IMR-90 (cell line): ENCODE data around the gene PCOLCE2. TPM values are rescaled to one million over a fixed set of nuclear protein-coding genes. Genes with fewer than 3 reads are reported as not detected.

Source experiments
- ATAC-seq: fragments of 200-7000 bp; cut with Tn5 transposase; 2 replicates; pipeline ENCODE4 v1.9.1; 2020; ENCODE audit warnings: low read depth, mild to moderate bottlenecking, moderate library complexity
- BruUV-seq: library from RNA; stranded (reverse); fragments of 400-500 nt; replicated peaks from 2 replicates; lab custom pipeline; 2021; lab: Mats Ljungman, UMichigan
- CTCF ChIA-PET: fragments of 300-600 bp; formaldehyde crosslinking; extraction: SDS; loops from one replicate; lab custom pipeline; 2021; ENCODE audit warnings: antibody characterized with exemption; lab: Yijun Ruan, JAX
- POLR2A ChIA-PET: fragments of 300-600 bp; sonication (Branson Sonifier 250); formaldehyde crosslinking; loops from one replicate; lab custom pipeline; 2022; ENCODE audit warnings: antibody characterized with exemption; ENCODE audit not compliant: unreplicated experiment; lab: Charles Lee
- DNase-seq: peaks from one replicate; pipeline ENCODE4 v3.0.0; 2013
- H2AFZ ChIP-seq: replicated peaks from 2 replicates; pipeline ENCODE3; 2013; ENCODE audit warnings: low read length, mild to moderate bottlenecking; ENCODE audit not compliant: poor library complexity
- H2AK5ac ChIP-seq: 2 replicates; pipeline ENCODE4 v1.6.1; 2013; ENCODE audit warnings: low read depth, low read length, inconsistent platforms
- H2AK9ac ChIP-seq: replicated peaks from 2 replicates; pipeline ENCODE3; 2013; ENCODE audit warnings: mild to moderate bottlenecking, low read depth, low read length, moderate library complexity; ENCODE audit not compliant: poor library complexity
- H2BK120ac ChIP-seq: 2 replicates; pipeline ENCODE4 v1.6.1; 2013; ENCODE audit warnings: low read depth, low read length, inconsistent platforms
- H2BK15ac ChIP-seq: 3 replicates; pipeline ENCODE4 v1.6.1; 2013; ENCODE audit warnings: low read depth, low read length, inconsistent platforms
- H2BK20ac ChIP-seq: 2 replicates; pipeline ENCODE4 v1.6.1; 2013; ENCODE audit warnings: low read depth, mild to moderate bottlenecking, inconsistent platforms, low read length, moderate library complexity
- H2BK5ac ChIP-seq: 2 replicates; pipeline ENCODE4 v1.6.1; 2013; ENCODE audit warnings: mild to moderate bottlenecking, low read depth, low read length, inconsistent platforms; ENCODE audit not compliant: poor library complexity, severe bottlenecking
- H3K14ac ChIP-seq: replicated peaks from 2 replicates; pipeline ENCODE4 v1.6.1; 2013; ENCODE audit warnings: low read depth, low read length, inconsistent platforms
- H3K18ac ChIP-seq: 2 replicates; pipeline ENCODE4 v1.6.1; 2013; ENCODE audit warnings: low read depth, low read length, control low read depth
- H3K23ac ChIP-seq: 2 replicates; pipeline ENCODE4 v1.6.1; 2013; ENCODE audit warnings: low read depth, low read length, inconsistent platforms
- H3K27ac ChIP-seq: 2 replicates; pipeline ENCODE4 v1.5.1; 2013; ENCODE audit warnings: mild to moderate bottlenecking, control low read depth, low read length; ENCODE audit not compliant: insufficient read depth
- H3K27me3 ChIP-seq: 2 replicates; pipeline ENCODE4 v1.6.1; 2013; ENCODE audit warnings: low read length; ENCODE audit not compliant: control insufficient read depth, insufficient read depth
- H3K36me3 ChIP-seq: 2 replicates; pipeline ENCODE4 v1.6.1; 2013; ENCODE audit warnings: low read length, mixed read lengths; ENCODE audit not compliant: control insufficient read depth, insufficient read depth
- H3K4ac ChIP-seq: 2 replicates; pipeline ENCODE4 v1.6.1; 2013; ENCODE audit warnings: low read depth, low read length, inconsistent platforms
- H3K4me1 ChIP-seq: 2 replicates; pipeline ENCODE4 v1.6.1; 2013; ENCODE audit warnings: low read length, mixed read lengths; ENCODE audit not compliant: control insufficient read depth, insufficient read depth
- H3K4me2 ChIP-seq: 2 replicates; pipeline ENCODE4 v1.6.1; 2013; ENCODE audit warnings: low read depth, mild to moderate bottlenecking, control low read depth, low read length, moderate library complexity
- H3K4me3 ChIP-seq: 2 replicates; pipeline ENCODE4 v1.5.1; 2013; ENCODE audit warnings: low read depth, mild to moderate bottlenecking, control low read depth, low read length, moderate library complexity; ENCODE audit not compliant: insufficient read depth
- H3K56ac ChIP-seq: 2 replicates; pipeline ENCODE4 v1.6.1; 2013; ENCODE audit warnings: low read length, inconsistent platforms; ENCODE audit not compliant: insufficient read depth; ENCODE audit errors: extremely low read depth
- H3K79me1 ChIP-seq, 2 experiments: 2 replicates each; pipeline ENCODE4 v1.6.1; 2013; ENCODE audit warnings: low read length in 2 of 2, inconsistent platforms in 1 of 2, low read depth in 1 of 2
- H3K9ac ChIP-seq: 2 replicates; pipeline ENCODE4 v1.6.1; 2013; ENCODE audit warnings: low read depth, low read length, control low read depth
- H3K9me1 ChIP-seq: 2 replicates; pipeline ENCODE4 v1.6.1; 2013; ENCODE audit warnings: low read length, inconsistent platforms; ENCODE audit not compliant: insufficient read depth
- H3K9me3 ChIP-seq: 2 replicates; pipeline ENCODE4 v1.6.1; 2013; ENCODE audit warnings: low read length; ENCODE audit not compliant: control insufficient read depth, insufficient read depth
- H4K20me1 ChIP-seq: 2 replicates; pipeline ENCODE4 v1.6.1; 2013; ENCODE audit warnings: low read length, inconsistent platforms; ENCODE audit not compliant: insufficient read depth
- H4K5ac ChIP-seq: 2 replicates; pipeline ENCODE4 v1.6.1; 2013; ENCODE audit warnings: mild to moderate bottlenecking, low read depth, low read length, control low read depth
- H4K8ac ChIP-seq, 2 experiments: 2 replicates each; pipeline ENCODE4 v1.6.1; 2013; ENCODE audit warnings: low read depth in 2 of 2, low read length in 2 of 2, control low read depth in 1 of 2, inconsistent platforms in 1 of 2
- H4K91ac ChIP-seq: 2 replicates; pipeline ENCODE4 v1.6.1; 2013; ENCODE audit warnings: low read depth, low read length, inconsistent platforms; ENCODE audit not compliant: insufficient read depth
- CEBPB ChIP-seq: IDR thresholded peaks from 2 replicates; pipeline ENCODE4 v1.6.1; 2012; ENCODE audit warnings: low read depth, low read length, improper control_type of control experiment
- ELK1 ChIP-seq: fragments of 150-350 bp; IDR thresholded peaks from 2 replicates; pipeline ENCODE4 v1.6.1; 2016; ENCODE audit warnings: low read depth, mild to moderate bottlenecking, low read length, moderate library complexity, borderline replicate concordance
- MXI1 ChIP-seq: IDR thresholded peaks from 2 replicates; pipeline ENCODE4 v1.6.1; 2012; ENCODE audit warnings: low read depth, mild to moderate bottlenecking, low read length, moderate library complexity, borderline replicate concordance
- SMC3 ChIP-seq: fragments of 150-350 bp; IDR thresholded peaks from 2 replicates; pipeline ENCODE4 v1.6.1; 2016; ENCODE audit warnings: low read depth, mild to moderate bottlenecking, antibody characterized with exemption, low read length, moderate library complexity
- WGBS, 2 experiments: methylation state at CpG; one replicate each; pipeline versions ENCODE4 v1.1.5 to v1.1.7; 2013; ENCODE audit warnings: missing lambda C conversion rate in 2 of 2; ENCODE audit not compliant: insufficient read length in 1 of 2; ENCODE audit errors: extremely low coverage in 2 of 2; 5-methylcytosine and 5-hydroxymethylcytosine counted together
- dilution Hi-C: fragments of 300-500 bp; cut with HindIII; formaldehyde crosslinking; loops from one replicate; pipeline ENCODE4 v1.14.3; 2018; ENCODE audit warnings: low sequenced_read_pairs; ENCODE audit not compliant: unreplicated experiment
- in situ Hi-C: fragments of 300-500 bp; cut with MboI; formaldehyde crosslinking; loops from 3 replicates; pipeline ENCODE4 v1.14.3; 2019; ENCODE audit warnings: low sequenced_read_pairs, inconsistent platforms, mixed read lengths
- intact Hi-C: fragments of 100-400 bp; cut with micrococcal nuclease; formaldehyde crosslinking; loops from 2 replicates; pipeline ENCODE4 v1.10.0; 2022
- polyA plus RNA-seq, 3 experiments: library from polyadenylated mRNA; depleted of rRNA; stranded (reverse); fragments of >200 nt; gene quantifications; 2 replicates each; pipeline ENCODE4 v1.2.3, GENCODE V29; 2012; ENCODE audit warnings: low replicate concordance in 1 of 3
- total RNA-seq: library from RNA; depleted of rRNA; stranded (reverse); fragments of >200 nt; gene quantifications from 2 replicates; pipeline ENCODE4 v1.2.3, GENCODE V29; 2012

The PCOLCE2 gene
- total and polyA plus RNA-seq, 2 of the 4 experiments (the other 2 are of a cell fraction) = 0.50 to 0.54 TPM

- ATAC-seq (no peak), DNase-seq (no peak)
- Histone ChIP-seq H3K4me3 (peak overlapping the region; percentile 32; the same call in 1 of the 2 replicates), H3K18ac (no peak overlapping the region), H3K56ac (no peak overlapping the region), H3K9me1 (no peaks in the 10 kb centered on the region; the same call in 1 of the 2 replicates), H2AK9ac (no peak overlapping the region), H3K14ac (no peak overlapping the region), H3K4ac (no peak overlapping the region), H3K27me3 (peaks cover 26% of the 10 kb centered on the region), H4K91ac (no peak overlapping the region), H3K79me1 (no peaks in the 10 kb centered on the region), H2BK5ac (no peak overlapping the region), H3K4me2 (peak overlapping the region; percentile 52), H4K20me1 (no peaks in the 10 kb centered on the region), H3K4me1 (no peaks in the 10 kb centered on the region), H4K8ac (no peak overlapping the region), H3K27ac (no peak overlapping the region), H2BK15ac (no peak overlapping the region), H3K36me3 (no peaks in the 10 kb centered on the region), H2AFZ (peak overlapping the region; percentile 85), H3K9me3 (no peaks in the 10 kb centered on the region), H3K23ac (no peak overlapping the region), H2BK20ac (no peak overlapping the region), H3K9ac (no peak overlapping the region), H4K5ac (no peak overlapping the region), H2BK120ac (no peak overlapping the region), H2AK5ac (no peak overlapping the region)
- no TSS peak for BruUV-seq
- TF ChIP-seq SMC3 = no peak
- TF ChIP-seq MXI1 = no peak
- TF ChIP-seq CEBPB = no peak
- TF ChIP-seq ELK1 = no peak
- dilution Hi-C loops (no loop called here), intact Hi-C loops (no loop called here), in situ Hi-C loops (no loop called here)
- ChIA-PET POLR2A (interaction anchor here (0.7 kb wide), 1 partner anchor 14 kb away, joined by 3 read pairs; no protein-coding TSS in a partner anchor), CTCF (no interaction called here)
- WGBS, 2 experiments = no CpG with 5 or more reads among the region's 29 CpGs
Observed at GRCh38 chr3:142889212-142890014, 530 bp upstream of the PCOLCE2 start.
